ENCODE measurements around the gene FLCN. TPM values are rescaled to one million over a fixed set of nuclear protein-coding genes. Genes with fewer than 3 reads are reported as not detected.

FLCN gene
- total RNA-seq, 1 experiment from 2014 or later, result 71.6 TPM

DNA sequence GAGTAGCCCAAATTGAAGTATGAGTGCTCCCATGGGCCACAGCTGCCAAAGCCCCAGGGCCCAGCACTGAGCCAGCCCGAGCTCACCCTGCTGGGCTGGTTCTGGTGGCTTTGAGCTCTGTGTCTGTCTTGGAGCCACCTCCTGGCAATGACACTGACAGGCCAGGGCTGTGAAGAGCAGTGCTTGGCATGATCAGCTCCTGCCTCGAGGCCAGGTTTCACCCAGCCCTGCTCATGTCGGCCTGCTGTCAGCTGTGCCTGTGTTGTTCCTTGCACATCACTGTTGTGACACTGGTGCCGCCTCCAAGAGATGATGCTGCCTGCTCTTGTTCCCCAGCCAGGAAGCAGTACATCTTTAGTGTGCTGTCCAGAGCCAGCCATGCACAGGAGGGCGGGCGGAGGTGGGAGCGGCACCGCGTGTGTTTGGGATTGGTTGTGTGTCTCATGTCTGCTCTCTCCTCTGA, 56.8 kb downstream of the FLCN start:
- intact Hi-C loops (cut with micrococcal nuclease; ENCODE audit: unreplicated experiment), result no loop called here
- ATAC-seq (no peak), DNase-seq (ENCODE audit: low read depth, low spot score) (no peak)
- H3K4me3 ChIP-seq (ENCODE audit: low read depth in 2 of 2, low read length in 2 of 2), result no peak overlapping the region
- no TSS peak for BruUV-seq (replicated peaks)
- no peaks in the 10 kb centered on the region for H3K9me3 ChIP-seq (ENCODE audit: control insufficient read depth, insufficient read depth, low read depth, low read length)
- TF ChIP-seq SIN3A (IDR thresholded peaks at IDR 0.05; ENCODE audit: borderline replicate concordance, insufficient read depth, low read depth, low read length) (no peak), POLR2AphosphoS5 (IDR thresholded peaks at IDR 0.05; ENCODE audit: low read depth, low read length) (no peak), TCF7L2 (IDR thresholded peaks at IDR 0.05; ENCODE audit: low read depth, low read length) (no peak)
- TF ChIP-seq, protein P1, sequence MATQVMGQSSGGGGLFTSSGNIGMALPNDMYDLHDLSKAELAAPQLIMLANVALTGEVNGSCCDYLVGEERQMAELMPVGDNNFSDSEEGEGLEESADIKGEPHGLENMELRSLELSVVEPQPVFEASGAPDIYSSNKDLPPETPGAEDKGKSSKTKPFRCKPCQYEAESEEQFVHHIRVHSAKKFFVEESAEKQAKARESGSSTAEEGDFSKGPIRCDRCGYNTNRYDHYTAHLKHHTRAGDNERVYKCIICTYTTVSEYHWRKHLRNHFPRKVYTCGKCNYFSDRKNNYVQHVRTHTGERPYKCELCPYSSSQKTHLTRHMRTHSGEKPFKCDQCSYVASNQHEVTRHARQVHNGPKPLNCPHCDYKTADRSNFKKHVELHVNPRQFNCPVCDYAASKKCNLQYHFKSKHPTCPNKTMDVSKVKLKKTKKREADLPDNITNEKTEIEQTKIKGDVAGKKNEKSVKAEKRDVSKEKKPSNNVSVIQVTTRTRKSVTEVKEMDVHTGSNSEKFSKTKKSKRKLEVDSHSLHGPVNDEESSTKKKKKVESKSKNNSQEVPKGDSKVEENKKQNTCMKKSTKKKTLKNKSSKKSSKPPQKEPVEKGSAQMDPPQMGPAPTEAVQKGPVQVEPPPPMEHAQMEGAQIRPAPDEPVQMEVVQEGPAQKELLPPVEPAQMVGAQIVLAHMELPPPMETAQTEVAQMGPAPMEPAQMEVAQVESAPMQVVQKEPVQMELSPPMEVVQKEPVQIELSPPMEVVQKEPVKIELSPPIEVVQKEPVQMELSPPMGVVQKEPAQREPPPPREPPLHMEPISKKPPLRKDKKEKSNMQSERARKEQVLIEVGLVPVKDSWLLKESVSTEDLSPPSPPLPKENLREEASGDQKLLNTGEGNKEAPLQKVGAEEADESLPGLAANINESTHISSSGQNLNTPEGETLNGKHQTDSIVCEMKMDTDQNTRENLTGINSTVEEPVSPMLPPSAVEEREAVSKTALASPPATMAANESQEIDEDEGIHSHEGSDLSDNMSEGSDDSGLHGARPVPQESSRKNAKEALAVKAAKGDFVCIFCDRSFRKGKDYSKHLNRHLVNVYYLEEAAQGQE (IDR thresholded peaks at IDR 0.05; ENCODE audit: insufficient read depth in 1 of 2, low read depth in 2 of 2, low read length in 1 of 2), result no peak
- TF ChIP-seq, protein P2, sequence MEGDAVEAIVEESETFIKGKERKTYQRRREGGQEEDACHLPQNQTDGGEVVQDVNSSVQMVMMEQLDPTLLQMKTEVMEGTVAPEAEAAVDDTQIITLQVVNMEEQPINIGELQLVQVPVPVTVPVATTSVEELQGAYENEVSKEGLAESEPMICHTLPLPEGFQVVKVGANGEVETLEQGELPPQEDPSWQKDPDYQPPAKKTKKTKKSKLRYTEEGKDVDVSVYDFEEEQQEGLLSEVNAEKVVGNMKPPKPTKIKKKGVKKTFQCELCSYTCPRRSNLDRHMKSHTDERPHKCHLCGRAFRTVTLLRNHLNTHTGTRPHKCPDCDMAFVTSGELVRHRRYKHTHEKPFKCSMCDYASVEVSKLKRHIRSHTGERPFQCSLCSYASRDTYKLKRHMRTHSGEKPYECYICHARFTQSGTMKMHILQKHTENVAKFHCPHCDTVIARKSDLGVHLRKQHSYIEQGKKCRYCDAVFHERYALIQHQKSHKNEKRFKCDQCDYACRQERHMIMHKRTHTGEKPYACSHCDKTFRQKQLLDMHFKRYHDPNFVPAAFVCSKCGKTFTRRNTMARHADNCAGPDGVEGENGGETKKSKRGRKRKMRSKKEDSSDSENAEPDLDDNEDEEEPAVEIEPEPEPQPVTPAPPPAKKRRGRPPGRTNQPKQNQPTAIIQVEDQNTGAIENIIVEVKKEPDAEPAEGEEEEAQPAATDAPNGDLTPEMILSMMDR (IDR thresholded peaks at IDR 0.05), result no peak
- in situ Hi-C loops (cut with HindIII; ENCODE audit: low pct_unique_long_range_greater_than_20kb, low sequenced_read_pairs), result no loop called here
- H3K27ac ChIP-seq (ENCODE audit: low read length), result no peak overlapping the region
- no peaks in the 10 kb centered on the region for H3K36me3 ChIP-seq (ENCODE audit: control insufficient read depth, insufficient read depth, low read length)
- no peaks in the 10 kb centered on the region for H3K4me1 ChIP-seq (ENCODE audit: control insufficient read depth, insufficient read depth, low read length)
- POLR2A ChIA-PET, result no interaction called here
- no peaks in the 10 kb centered on the region for H3K27me3 ChIP-seq (ENCODE audit: control insufficient read depth, insufficient read depth, low read length)
- CTCF ChIA-PET, result no interaction called here

DNA sequence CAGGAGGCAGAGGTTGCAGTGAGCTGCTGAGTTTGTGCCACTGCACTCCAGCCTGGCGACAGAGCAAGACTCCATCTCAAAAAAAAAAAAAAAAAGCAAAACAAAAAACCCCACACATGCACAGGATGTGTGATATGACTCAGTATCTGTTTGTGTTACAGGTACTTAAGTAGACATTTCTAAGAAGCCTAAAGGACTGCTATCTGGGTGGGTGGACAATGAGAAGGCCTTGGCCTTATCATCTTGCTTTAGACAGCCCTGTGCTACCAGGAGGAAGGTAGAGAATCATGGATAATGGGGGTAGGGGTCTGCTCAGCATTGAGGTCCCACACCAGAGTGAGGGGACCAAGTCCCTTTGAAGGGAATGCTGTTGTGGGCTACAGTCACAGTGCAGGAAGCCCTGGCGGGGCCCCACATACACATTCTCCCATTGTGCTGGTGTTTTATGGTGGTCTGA, 57.6 kb downstream of the FLCN start:
- POLR2A ChIA-PET, result no interaction called here
- in situ Hi-C loops (cut with HindIII; ENCODE audit: low pct_unique_long_range_greater_than_20kb, low sequenced_read_pairs) (no loop called here), intact Hi-C loops (cut with micrococcal nuclease; ENCODE audit: unreplicated experiment) (no loop called here)
- no peak overlapping the region for H3K27ac ChIP-seq (ENCODE audit: low read length)
- CTCF ChIA-PET, result interaction anchor here (0.7 kb wide), 1 partner anchor 120 kb away, joined by 10 read pairs; no protein-coding TSS in a partner anchor
- no peak overlapping the region for H3K4me3 ChIP-seq (ENCODE audit: low read depth in 2 of 2, low read length in 2 of 2)
- H3K27me3 ChIP-seq (ENCODE audit: control insufficient read depth, insufficient read depth, low read length), result no peaks in the 10 kb centered on the region
- no peak for DNase-seq (ENCODE audit: low read depth, low spot score)
- no peaks in the 10 kb centered on the region for H3K9me3 ChIP-seq (ENCODE audit: control insufficient read depth, insufficient read depth, low read depth, low read length)
- no peak for TF ChIP-seq SIN3A (IDR thresholded peaks at IDR 0.05; ENCODE audit: borderline replicate concordance, insufficient read depth, low read depth, low read length)
- no peak for TF ChIP-seq TCF7L2 (IDR thresholded peaks at IDR 0.05; ENCODE audit: low read depth, low read length)
- TF ChIP-seq, protein P1 (IDR thresholded peaks at IDR 0.05; ENCODE audit: insufficient read depth in 1 of 2, low read depth in 2 of 2, low read length in 1 of 2), result no peak
- TF ChIP-seq POLR2AphosphoS5 (IDR thresholded peaks at IDR 0.05; ENCODE audit: low read depth, low read length), result no peak
- TF ChIP-seq, protein P2 (IDR thresholded peaks at IDR 0.05), result no peak
- BruUV-seq (replicated peaks), result no TSS peak
- no peaks in the 10 kb centered on the region for H3K4me1 ChIP-seq (ENCODE audit: control insufficient read depth, insufficient read depth, low read length)
- no peak for ATAC-seq
- no peaks in the 10 kb centered on the region for H3K36me3 ChIP-seq (ENCODE audit: control insufficient read depth, insufficient read depth, low read length)

Data from Panc1 (cell line).